Dedifferentiated amniotic fluid mesenchymal stem cell (primary cell): Measurements from ENCODE around the gene SLC13A1.
"Not testable (repeated sequence)": the region's sequence is repeated elsewhere in the genome, so short reads cannot be mapped to it uniquely, and the experiment has no call there.

Source experiments
- DNase-seq: peaks from one replicate; pipeline ENCODE4 v3.0.0-alpha.2; 2016; ENCODE audit errors: extremely low spot score

The SLC13A1 gene

GRCh38 chr7:123126691-123127090 is 73.1 kb downstream of the SLC13A1 start:
- DNase-seq: no peak

- DNase-seq: no peak
These were observed 73.6 kb downstream of the SLC13A1 start for GRCh38 chr7:123126171-123126570.

GRCh38 chr7:123125231-123125630 is 74.5 kb downstream of the SLC13A1 start:
- no peak for DNase-seq

GRCh38 chr7:123122916-123123315 is 76.9 kb downstream of the SLC13A1 start:
- DNase-seq: no peak

GRCh38 chr7:123120286-123120685 is 79.5 kb downstream of the SLC13A1 start:
- no peak for DNase-seq

- no peak for DNase-seq
These were observed 84.4 kb downstream of the SLC13A1 start for GRCh38 chr7:123115331-123115730.

- no peak for DNase-seq
These were observed 85.5 kb downstream of the SLC13A1 start for GRCh38 chr7:123114288-123114687.

- no peak for DNase-seq
These were observed 86.9 kb downstream of the SLC13A1 start for GRCh38 chr7:123112833-123113232.

- no peak for DNase-seq
These were observed 100.1 kb downstream of the SLC13A1 start for GRCh38 chr7:123099712-123100111.

GRCh38 chr7:123096976-123097375 is 102.8 kb downstream of the SLC13A1 start:
- DNase-seq: no peak

GRCh38 chr7:123096434-123096833 is 103.3 kb downstream of the SLC13A1 start:
- DNase-seq: no peak

GRCh38 chr7:123090456-123090855 is 109.3 kb downstream of the SLC13A1 start:
- DNase-seq: no peak

- not testable (repeated sequence) for DNase-seq
These were observed 112.9 kb downstream of the SLC13A1 start for GRCh38 chr7:123086910-123087309.

GRCh38 chr7:123084861-123085260 is 114.9 kb downstream of the SLC13A1 start:
- DNase-seq: not testable (repeated sequence)

GRCh38 chr7:123079021-123079420 is 120.7 kb downstream of the SLC13A1 start:
- no peak for DNase-seq

GRCh38 chr7:123075838-123076467 is 123.8 kb downstream of the SLC13A1 start:
- DNase-seq: no peak

- DNase-seq: no peak
These were observed 129.0 kb downstream of the SLC13A1 start for GRCh38 chr7:123070702-123071286.

GRCh38 chr7:123067814-123068213 is 132.0 kb downstream of the SLC13A1 start:
- DNase-seq: no peak
